GM08714 (cell line): ENCODE data around the gene LYRM1.
A peak's percentile ranks its signal among the peaks of the same experiment; 100 is the strongest.

Experiments used
- H3K4me3 ChIP-seq: fragments of 200-500 bp; sonication (Bioruptor generic); 2 replicates; pipeline ENCODE4 v1.5.1; 2014; ENCODE audit warnings: mild to moderate bottlenecking, low read length, inconsistent platforms
- ZNF274 ChIP-seq: IDR thresholded peaks from 2 replicates; pipeline ENCODE4 v1.6.1; 2012; ENCODE audit warnings: mild to moderate bottlenecking, low read depth, low read length

LYRM1 gene

DNA sequence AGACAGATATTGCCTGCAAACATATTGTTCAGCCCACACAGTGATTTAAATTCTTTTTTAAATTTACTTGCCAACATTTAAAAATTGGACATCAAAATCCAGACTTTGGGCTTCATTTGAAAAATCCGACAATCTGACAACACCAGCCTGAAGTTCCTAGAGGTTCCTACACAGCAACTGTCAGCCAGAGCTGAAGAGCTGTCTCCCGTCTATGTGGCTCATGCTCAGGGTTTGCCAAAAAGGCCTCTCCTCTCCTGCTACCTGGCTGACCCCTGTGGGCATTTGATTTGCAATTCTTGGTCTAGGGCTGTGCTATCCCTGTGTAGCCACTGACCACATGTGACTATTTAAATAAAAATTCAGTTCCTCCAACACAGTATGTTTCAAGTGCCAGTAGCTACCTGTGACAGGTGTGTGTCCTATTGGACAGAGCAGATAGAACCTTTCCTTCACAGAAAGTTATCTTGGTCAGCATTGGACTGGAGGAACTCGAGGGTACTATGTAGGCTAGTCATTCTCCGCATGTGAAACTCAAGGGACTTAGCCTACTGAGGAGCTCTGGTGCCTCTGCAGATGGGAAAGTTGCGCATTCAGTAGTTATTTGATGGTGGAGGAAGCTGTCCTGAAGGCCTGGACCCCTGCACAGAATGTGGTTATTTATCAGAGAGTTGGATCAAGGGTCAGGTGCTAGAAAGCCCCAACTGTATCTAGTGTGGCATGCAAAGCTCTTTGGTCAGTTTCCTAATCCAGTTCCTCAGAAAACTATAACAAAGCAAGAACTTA is 2.7 kb downstream of the LYRM1 start:
- no peak for TF ChIP-seq ZNF274
- H3K4me3 ChIP-seq: peak overlapping the region; percentile 25; the same call in 1 of the 2 replicates

DNA sequence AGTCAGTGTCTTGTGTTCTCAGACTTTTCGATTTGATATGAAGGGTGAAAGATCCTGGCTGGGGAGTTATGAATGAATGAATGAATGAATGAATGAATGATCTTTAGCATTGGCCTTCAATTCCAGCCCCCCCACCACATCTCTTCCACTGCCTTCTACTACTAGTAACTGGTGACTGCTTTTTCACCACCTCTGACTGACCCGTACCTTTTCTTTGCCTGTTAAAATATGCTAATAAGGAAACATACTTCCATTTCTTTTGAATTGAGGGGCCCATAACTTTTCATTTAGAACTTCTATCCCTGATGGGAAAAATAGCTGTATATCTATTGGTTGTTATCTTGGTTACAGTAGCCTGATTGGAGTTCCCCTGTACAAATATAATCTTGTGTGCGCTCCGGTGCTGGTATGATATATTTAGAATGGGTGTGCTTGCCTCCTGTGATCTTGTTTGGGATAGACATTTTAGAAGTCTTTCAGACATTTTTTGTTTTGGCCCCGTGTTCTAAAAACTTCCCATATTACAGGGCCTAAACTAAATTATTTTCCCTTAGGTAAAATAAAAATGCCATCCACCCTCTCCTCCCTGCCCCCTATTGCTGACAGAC is 3.4 kb downstream of the LYRM1 start:
- no peak for TF ChIP-seq ZNF274
- peak overlapping the region; percentile 25; the same call in 1 of the 2 replicates for H3K4me3 ChIP-seq

- no peak for TF ChIP-seq ZNF274
- no peak overlapping the region for H3K4me3 ChIP-seq
Observed at GRCh38 chr16:20904507-20905081, 4.0 kb downstream of the LYRM1 start.

DNA sequence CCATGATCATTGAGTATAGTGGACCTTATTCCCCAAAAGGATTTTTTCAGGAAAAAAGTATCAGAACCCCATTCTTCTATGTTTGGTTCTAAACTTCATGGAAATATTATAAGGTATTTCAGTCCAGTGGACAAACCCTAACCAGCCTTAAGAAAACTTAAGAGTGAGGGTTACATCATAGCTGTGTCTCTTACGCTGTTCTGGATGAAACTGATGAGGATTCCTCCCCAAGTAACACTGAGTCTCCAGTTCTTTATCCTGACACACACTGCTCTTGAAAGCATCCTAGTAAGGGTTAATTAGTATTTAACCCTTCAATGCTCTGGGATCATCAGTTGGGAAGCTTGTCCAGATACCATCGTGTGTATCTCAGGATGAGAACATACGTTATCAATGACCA is 5.0 kb downstream of the LYRM1 start:
- no peak for TF ChIP-seq ZNF274
- H3K4me3 ChIP-seq: no peak overlapping the region

- no peak overlapping the region for H3K4me3 ChIP-seq
- TF ChIP-seq ZNF274: no peak
Observed at GRCh38 chr16:20906341-20907255, 6.0 kb downstream of the LYRM1 start.

GRCh38 chr16:20910781-20911321 is 10.3 kb downstream of the LYRM1 start:
- H3K4me3 ChIP-seq: no peak overlapping the region
- no peak for TF ChIP-seq ZNF274

DNA sequence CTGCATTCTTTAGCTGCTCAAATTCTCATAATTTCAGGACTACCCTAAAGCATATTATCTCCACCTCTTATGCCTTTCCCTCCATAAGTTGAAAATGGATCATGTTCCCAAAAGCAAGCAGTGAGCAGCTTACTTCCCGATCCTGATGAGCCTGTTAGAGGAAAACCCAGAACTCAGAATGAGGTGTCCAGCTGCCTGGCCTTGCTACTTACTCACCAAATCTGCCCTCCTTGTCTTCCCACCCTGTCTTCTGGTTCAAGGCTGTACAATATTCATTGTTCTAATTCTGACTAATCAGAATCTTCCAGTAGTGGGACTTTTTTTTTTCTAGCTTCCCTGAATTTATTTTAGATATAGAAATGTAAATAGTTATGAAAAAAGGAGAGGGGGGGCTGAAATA is 10.8 kb downstream of the LYRM1 start:
- H3K4me3 ChIP-seq: no peak overlapping the region
- TF ChIP-seq ZNF274: no peak

DNA sequence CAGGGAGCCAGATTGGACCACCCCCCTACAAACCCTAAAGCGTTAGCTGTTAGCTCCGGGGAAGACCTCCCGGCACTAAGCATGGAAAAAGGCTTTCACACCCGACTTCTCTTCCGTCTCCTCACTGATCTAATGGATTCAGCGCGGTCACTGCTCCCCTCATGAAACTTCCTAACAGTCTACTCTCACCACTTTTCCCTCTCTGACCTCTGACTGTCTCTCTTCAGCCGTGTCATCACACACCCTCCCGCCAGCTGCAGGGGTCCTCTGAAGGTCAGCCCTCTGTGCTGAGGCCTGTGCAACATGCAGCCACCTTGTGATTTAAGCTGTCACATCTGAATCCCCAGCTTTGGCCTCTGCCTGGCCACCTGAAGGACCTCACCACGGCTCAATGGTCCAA is 15.7 kb downstream of the LYRM1 start:
- no peak overlapping the region for H3K4me3 ChIP-seq
- no peak for TF ChIP-seq ZNF274

GRCh38 chr16:20916942-20917341 is 16.4 kb downstream of the LYRM1 start:
- no peak overlapping the region for H3K4me3 ChIP-seq
- no peak for TF ChIP-seq ZNF274

DNA sequence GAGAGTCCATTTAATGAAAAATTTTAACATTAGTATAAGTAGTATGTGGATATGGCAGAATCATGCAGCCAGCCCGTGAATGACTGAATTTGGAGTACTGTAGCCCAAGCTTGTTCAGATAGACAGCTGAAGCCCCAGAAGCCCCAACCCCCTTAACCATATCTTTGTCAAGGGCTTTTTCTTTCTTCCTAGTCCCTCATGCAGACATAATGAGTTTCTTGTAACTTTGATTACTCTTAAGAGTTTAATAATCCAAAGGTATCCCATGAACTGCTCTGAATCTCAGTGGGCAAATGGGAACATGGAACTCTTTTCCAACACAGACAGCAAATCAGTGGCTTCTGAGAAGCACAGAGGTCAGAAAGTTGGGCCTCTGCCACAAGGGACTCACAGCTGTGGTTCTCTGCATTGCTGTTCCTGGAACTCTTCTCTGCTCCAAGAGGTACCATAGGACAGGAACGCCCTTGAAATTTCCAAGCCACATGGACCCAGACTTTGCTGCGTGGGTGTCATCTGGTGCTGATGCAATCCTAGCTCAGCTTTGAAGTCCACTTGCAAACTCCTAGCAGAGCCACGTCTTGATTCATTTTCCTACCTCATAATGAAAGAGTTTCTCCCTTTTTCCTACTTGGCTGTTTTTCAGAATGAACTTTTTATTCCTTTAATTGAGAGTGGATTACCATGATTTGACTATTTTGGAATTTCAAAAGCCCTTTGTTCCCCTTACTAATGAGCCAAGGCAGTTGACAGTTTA is 18.1 kb downstream of the LYRM1 start:
- no peak overlapping the region for H3K4me3 ChIP-seq
- TF ChIP-seq ZNF274: no peak

- H3K4me3 ChIP-seq: no peak overlapping the region
- no peak for TF ChIP-seq ZNF274
Observed at GRCh38 chr16:20920091-20920490, 19.5 kb downstream of the LYRM1 start.

- TF ChIP-seq ZNF274: no peak
- H3K4me3 ChIP-seq: no peak overlapping the region
Observed at GRCh38 chr16:20920799-20921198, 20.2 kb downstream of the LYRM1 start.

GRCh38 chr16:20923876-20924275 is 23.3 kb downstream of the LYRM1 start:
- H3K4me3 ChIP-seq: no peak overlapping the region
- TF ChIP-seq ZNF274: no peak

GRCh38 chr16:20925751-20926150 is 25.2 kb downstream of the LYRM1 start:
- H3K4me3 ChIP-seq: no peak overlapping the region

More at GRCh38 chr16:20925751-20926150, 25.2 kb downstream of the LYRM1 start:
- no peak for TF ChIP-seq ZNF274
